Bronchial epithelial cell (primary cell): Measurements from ENCODE around the gene CTSA. TPM values are rescaled to one million over a fixed set of nuclear protein-coding genes. Genes with fewer than 3 reads are reported as not detected.

ENCODE experiments used
- DNase-seq: peaks from one replicate; pipeline ENCODE4 v3.0.0-alpha.2; 2010; ENCODE audit warnings: low read depth
- FAIRE-seq: peaks from 2 replicates; lab custom pipeline; 2011; peaks lifted over from hg19 to GRCh38; lab: Jason Lieb, UNC
- H3K27me3 ChIP-seq: 2 replicates; pipeline ENCODE4 v1.5.1; 2011; ENCODE audit warnings: low read length; ENCODE audit not compliant: control insufficient read depth, insufficient read depth
- H3K36me3 ChIP-seq: 2 replicates; pipeline ENCODE4 v1.5.1; 2011; ENCODE audit warnings: low read length; ENCODE audit not compliant: control insufficient read depth, insufficient read depth
- H3K4me3 ChIP-seq: 2 replicates; pipeline ENCODE4 v1.5.1; 2011; ENCODE audit warnings: mild to moderate bottlenecking, low read depth, low read length, control low read depth
- CTCF ChIP-seq: IDR thresholded peaks from 2 replicates; pipeline ENCODE4 v1.5.1; 2011; ENCODE audit warnings: mild to moderate bottlenecking, moderate library complexity, low read length, control low read depth, inconsistent platforms; ENCODE audit not compliant: insufficient read depth, severe bottlenecking
- total RNA-seq: library from RNA; depleted of rRNA; stranded (reverse); fragments of >200 nt; gene quantifications from 2 replicates; pipeline ENCODE4 v1.2.1, GENCODE V29; 2014

CTSA gene
- total RNA-seq, 1 donor from 2014 or later = 16.8 TPM

GRCh38 chr20:45848421-45848820, 42.7 kb upstream of the CTSA start:
- DNase-seq (no peak), FAIRE-seq (no peak)
- no peak for TF ChIP-seq CTCF
- peaks cover 18% of the 10 kb centered on the region for H3K36me3 ChIP-seq
- H3K4me3 ChIP-seq = no peak overlapping the region
- H3K27me3 ChIP-seq = no peaks in the 10 kb centered on the region

GRCh38 chr20:45848969-45849582, 42.1 kb upstream of the CTSA start:
- Histone ChIP-seq H3K4me3 (no peak overlapping the region), H3K27me3 (no peaks in the 10 kb centered on the region), H3K36me3 (peaks cover 14% of the 10 kb centered on the region)
- FAIRE-seq (no peak), DNase-seq (no peak)
- TF ChIP-seq CTCF = no peak

- no peak for TF ChIP-seq CTCF
- H3K36me3 ChIP-seq = peaks cover 15% of the 10 kb centered on the region
- DNase-seq = no peak
- H3K27me3 ChIP-seq = no peaks in the 10 kb centered on the region
- FAIRE-seq = no peak
- no peak overlapping the region for H3K4me3 ChIP-seq
These were observed 40.9 kb upstream of the CTSA start for GRCh38 chr20:45850238-45850637.

- Histone ChIP-seq H3K4me3 (no peak overlapping the region), H3K36me3 (peaks cover 15% of the 10 kb centered on the region), H3K27me3 (no peaks in the 10 kb centered on the region)
- no peak for TF ChIP-seq CTCF
- DNase-seq (no peak), FAIRE-seq (no peak)
These were observed 40.2 kb upstream of the CTSA start for GRCh38 chr20:45850926-45851325.

GRCh38 chr20:45851501-45851900, 39.6 kb upstream of the CTSA start:
- FAIRE-seq (no peak), DNase-seq (no peak)
- H3K36me3 ChIP-seq = peaks cover 13% of the 10 kb centered on the region
- H3K27me3 ChIP-seq = no peaks in the 10 kb centered on the region
- H3K4me3 ChIP-seq = no peak overlapping the region
- TF ChIP-seq CTCF = no peak

GRCh38 chr20:45852326-45852725, 38.8 kb upstream of the CTSA start:
- Histone ChIP-seq H3K36me3 (peaks cover 12% of the 10 kb centered on the region), H3K4me3 (no peak overlapping the region), H3K27me3 (no peaks in the 10 kb centered on the region)
- DNase-seq = no peak
- TF ChIP-seq CTCF = no peak
- no peak for FAIRE-seq
